ENCODE measurements around the gene PIAS2.

The PIAS2 gene

DNA sequence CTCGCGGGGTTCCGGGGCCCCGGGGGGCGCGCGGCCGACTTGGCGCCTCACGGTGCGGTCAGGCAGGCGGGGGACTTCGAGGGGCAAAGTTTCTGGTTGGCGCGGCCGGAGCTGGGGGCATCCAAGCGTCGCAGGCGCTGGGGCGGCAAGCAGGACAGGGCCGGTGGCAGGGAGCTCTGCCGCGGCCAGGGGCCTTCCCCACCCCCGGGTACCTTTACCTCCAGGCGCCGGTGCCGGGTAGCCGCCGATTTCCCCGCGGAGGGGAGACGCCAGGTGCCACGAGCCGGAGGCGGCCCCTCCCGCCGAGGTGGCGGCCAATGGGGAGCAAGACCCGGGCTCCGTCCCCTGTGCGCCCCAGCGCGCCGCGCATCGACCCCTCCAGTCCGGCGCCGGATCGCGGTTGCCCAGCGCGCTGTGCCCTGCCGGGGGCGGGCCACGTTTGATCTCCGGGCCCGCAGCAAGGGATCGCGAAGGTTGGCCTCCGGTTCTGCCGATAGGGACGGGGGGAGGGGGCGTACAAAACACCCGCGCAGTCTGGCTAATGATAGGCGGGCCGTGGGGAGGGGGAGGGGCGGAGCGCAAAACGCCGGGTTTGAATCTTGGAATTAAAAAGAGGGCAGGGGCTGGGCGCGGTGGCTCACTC, 160.6 kb downstream of the PIAS2 start, which contains the start of gene ST8SIA5:
Gene ST8SIA5 (minus strand): TSS at position 495 of the 643 bp plus-strand sequence. CDS start 545 bp downstream, outside the sequence.
- no peak for DNase-seq

DNA sequence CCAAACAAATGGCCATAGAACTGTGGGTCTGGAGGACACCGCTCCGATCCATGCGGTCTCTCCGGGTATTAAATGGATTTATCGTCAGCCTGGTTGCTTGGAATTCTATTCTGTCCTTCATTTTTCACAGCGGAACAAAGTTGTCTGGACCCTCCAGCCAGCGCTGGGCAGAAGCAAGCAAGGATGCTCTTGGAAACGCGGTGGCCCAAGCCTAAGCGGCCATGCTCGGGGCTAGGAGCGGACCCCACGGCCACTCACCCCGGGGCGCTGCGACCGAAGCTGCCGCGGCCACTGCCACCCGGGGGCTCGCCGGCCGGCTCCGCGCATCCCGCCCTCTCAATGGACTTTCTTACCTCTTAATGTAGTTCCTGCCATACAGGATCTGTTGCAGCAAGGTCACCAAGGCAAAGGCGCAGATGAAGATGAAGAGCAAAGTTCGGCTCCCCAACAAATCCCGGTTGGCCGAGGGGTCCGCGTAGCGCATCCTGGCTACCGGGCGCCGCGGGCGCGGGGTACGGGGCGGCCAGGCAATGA, 161.2 kb downstream of the PIAS2 start:
- no peak for DNase-seq

DNA sequence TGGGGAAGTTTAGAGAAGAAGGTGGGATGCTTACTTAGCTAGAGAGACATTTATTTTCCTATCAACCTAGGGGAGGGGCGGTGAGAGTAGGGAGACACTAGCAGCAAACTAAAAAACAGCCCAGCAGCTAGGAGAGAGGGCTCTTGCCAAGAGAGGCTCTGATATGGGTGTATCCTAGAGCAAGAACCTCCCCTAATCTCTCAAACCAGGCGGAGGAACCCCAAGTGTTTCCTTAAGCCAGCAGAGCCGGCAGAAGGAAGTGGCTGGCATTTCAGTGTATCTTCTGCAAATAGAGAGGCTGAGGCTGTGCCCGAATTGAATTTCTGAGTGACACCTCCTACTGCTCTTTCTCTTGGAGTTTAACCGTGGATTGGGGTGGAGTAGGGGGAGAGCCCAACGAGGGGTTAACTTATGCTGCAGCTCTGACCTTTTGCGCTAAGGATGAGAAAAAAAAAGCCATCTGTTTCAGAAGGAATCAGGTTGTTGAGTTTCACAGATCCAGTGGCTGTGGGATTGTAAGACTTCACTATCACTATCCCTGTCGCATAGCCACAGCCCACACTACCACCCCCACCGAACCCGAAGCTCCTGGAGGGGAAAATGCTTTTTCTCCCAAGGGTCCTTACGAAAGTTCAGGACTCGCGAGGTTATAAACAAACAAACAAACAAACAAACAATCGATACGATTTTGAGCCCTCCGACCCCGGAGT, 161.8 kb downstream of the PIAS2 start:
- no peak for DNase-seq

DNA sequence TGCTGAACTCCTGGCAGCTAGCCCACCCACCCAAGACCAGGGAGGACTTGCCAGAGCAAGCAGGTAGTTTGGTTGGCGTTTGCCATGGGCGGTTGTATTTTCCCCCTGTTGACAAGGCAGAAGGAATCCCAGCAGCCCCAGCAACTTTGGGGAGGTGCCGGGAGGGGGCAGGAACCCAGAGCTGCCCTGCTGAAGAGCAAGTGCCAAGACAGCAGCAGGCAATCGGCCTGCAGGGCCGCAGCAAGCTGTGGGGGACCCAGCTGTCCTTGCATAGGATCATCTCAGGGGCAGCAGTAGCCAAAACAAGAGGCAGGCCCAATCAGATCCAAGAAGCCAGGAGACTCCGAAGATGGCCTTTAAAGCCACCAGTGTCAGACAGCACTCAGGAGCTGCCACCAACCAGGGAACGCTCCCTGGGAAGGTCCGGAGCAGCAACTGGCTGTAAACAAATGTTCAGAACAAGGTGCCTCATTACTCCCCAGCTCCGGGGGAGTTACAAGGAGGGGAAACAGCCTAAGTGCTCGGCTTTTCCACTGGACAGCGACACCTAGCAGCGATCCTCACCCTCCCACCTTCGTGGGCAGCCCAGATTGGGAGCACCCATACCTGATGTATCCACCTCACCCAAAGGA, 162.5 kb downstream of the PIAS2 start:
- DNase-seq, result no peak

DNA sequence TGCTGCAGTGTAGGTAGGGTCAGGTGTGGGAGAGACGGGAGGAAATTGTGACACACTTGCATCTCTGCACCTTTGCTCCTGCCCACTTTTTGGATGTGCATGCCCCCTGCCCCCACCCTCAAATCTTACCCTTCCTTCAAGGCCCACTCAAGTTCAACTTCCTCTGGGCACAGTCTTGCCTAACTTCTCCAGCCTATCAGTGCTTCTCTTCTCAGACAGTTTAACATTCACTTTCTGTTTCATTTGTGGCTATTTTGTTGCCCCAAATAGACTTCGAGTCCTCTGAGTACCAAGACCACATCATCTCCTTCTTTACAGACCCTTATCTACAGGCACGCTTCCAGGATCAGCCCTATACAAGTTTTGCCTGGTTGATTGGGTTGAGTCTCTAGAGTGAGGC, 163.1 kb downstream of the PIAS2 start:
- DNase-seq, result no peak
